ENCODE results near the gene ATP5F1D.

The ATP5F1D gene

DNA sequence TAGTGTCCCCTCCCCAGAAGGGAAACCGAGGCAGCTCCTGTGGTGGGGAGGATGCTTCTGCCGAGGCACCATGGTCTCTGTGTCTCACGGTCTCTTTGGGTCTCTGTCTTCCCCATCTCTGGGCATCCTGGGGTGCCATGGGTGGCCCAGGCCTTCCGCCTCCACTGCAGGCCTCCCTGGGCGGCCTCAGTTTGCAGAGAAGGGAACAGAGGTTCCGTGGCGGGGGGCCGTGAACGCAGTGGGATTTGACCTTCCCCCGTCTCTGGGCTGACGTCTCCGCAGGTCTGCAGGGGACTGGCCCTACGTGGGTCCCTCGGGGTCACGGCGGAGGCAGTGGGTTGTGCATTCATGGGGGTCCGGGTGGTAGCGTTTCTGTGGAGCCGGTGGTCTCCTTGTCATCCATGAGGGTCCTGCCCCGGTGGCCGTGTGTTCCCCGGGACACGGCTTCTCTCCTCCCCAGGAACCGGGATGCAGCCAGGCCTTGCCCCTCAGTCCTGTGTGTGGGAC, 48.7 kb downstream of the ATP5F1D start:
- in situ Hi-C loops (cut with MboI; ENCODE audit: low sequenced_read_pairs), result no loop called here

DNA sequence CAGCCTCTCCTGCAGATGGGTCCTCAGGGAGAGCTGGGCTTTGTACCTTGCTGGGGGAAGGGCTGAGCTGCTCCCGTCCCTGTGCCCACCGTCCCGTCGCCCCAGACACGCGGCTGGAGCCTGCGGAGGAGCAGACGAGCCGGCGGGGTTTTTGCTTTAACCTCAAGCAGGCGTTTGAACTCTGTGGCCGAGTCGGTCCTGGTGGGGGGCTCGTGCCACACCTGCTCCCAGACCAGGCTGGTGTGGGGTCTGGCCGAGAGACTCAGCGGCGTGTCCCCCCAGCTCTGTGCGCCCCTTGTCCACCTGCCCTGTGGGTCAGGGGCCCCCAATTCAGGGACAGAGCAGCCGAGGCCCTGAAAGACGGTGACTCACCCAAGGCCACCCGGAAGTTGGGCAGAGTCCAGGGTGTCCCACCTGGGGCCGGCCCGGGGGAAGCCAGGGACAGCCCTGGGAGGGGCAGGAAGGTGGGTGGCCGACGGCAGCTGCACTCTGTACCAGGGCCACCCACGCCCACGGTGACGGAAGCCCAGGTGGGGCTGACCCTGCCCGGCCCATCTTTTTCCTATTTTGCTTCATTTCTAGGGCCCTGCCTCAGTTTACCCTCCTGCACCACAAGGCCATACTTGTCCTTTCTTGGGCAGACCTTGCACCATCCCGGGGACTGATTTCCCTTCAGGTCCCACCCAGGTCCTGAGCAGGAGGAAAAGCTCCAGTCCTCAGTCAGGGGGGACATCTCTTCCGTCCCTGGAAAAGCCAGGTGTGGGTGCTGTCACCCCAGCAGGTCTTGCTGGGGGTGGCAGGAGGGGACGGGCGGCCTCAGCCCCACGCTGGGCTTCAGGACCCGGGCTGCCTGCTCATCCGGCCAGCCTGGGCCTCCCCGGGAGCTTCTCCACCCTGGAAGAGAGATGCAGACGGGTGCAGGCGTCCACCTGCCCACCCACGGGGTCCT, 49.4 kb downstream of the ATP5F1D start:
- in situ Hi-C loops (cut with MboI; ENCODE audit: low sequenced_read_pairs), result no loop called here

DNA sequence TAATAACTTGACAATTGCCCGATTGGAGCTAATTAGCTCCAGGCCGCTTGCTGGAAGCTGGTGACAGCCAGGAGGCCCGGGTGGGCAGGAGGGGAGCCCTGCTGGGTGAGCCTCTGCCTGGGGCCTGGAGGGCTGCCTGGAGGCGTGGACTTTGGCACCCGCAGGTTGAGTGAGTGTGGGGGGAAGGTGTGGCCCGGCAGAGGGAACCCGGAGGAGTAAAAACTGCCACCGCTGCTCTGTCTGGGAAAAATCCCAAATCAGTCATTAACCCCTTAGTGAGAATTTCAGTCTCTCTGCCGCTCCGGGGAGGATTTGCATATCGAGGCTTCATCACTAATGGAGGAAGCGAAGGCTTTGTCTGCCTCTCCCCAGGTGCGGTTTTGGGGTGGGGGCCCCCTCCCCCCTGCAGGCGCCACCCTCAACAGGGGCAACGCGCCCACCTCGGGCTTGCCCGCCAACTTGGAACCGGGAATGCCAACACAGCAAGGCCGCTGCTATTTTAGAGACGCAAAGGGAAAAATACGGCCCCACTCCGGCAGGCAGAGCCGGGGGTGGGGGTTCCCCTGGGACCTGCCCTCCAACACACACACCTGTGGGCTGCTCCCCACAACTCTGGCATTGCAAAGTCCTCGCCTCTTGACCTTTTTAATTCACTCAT, 50.3 kb downstream of the ATP5F1D start:
- in situ Hi-C loops (cut with MboI; ENCODE audit: low sequenced_read_pairs), result no loop called here

DNA sequence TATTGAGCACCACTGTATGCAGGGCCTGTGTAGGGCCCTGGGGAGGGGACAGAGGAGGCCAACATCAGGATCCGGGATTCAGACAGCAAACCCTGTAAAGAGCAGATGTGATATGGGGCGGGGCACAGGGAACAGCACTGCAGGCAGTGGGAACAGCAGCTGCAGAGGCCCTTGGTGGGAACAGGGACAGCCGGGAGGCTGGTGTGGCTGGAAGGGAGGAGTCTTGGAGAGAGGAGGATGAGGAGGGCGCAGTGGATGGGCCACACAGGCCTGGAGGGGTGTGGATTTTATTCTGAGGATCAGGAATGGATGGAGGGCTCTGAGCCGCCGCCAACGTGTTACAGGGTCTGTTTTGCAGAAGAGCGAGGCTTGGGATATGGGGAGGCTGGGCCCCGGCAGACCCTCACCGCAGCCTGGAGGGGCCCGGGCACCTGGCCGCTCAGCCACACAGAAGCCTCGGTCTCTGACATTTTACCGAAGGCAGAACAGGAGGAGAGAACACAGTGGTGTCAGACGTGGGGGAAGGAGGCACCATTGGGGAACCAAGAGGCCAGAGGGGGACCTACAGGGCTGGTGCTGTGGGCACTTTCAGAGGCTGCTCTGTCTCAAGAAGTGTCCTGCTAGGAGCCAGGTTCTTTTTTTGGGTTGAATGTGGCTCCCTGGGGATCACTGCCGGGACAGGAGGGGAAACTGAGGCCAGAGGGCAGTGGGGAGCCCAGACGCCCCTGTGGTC, 51.0 kb downstream of the ATP5F1D start:
- in situ Hi-C loops (cut with MboI; ENCODE audit: low sequenced_read_pairs), result no loop called here

DNA sequence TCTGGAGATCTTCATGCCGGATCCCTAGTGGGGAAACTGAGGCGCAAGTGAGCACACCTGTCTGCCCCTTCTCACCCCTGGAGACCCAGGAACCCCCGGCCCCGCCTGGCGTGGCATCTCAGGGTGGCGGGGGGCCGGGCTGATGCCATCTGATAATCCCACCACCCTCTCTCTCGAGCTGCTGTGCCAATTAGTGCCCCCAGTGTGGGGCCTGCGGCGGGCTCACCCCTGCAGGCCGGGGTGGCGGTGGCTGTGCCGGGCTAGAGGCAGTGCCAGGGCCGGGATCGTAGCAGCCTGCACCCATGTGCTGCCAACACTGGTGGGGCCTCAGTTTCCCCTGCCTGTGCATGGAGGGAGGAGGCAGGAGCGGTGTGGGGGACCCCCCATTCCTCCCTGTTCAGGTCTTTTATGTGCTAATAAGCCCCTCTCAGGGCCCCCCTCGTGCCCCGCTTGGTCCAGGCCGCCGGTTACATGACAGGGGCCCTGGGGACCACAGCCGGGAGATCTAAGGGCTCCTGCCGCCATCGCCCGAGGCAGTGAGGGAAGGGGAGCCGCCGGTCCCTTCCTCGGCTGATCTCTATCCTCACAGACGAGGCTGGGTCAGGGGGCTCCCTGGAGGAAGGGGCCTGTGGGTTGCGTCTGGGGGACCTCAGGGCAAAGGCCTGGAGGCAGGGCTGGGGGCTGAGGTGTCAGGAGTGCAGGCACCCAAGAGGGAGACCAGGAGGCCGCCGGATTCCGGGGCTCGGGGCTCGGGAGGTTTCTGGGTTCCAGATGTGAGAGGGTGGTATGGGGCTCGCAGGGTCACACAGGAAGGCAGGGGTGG, 52.4 kb downstream of the ATP5F1D start:
- in situ Hi-C loops (cut with MboI; ENCODE audit: low sequenced_read_pairs), result no loop called here

Measured in HL-60/S4 (cell line).